Kidney epithelial cell (primary cell): ENCODE results near the gene STPG1. TPM values are rescaled to one million over a fixed set of nuclear protein-coding genes. Genes with fewer than 3 reads are reported as not detected.
A peak's percentile ranks its signal among the peaks of the same experiment; 100 is the strongest.
"Not testable (repeated sequence)": the region's sequence is repeated elsewhere in the genome, so short reads cannot be mapped to it uniquely, and the experiment has no call there.

ENCODE experiments used
- DNase-seq: peaks from one replicate; pipeline ENCODE4 v3.0.0-alpha.2; 2010; ENCODE audit warnings: low read depth
- H3K27me3 ChIP-seq: 2 replicates; pipeline ENCODE4 v1.6.0; 2011; ENCODE audit warnings: low read length; ENCODE audit not compliant: control insufficient read depth, insufficient read depth
- H3K36me3 ChIP-seq: 2 replicates; pipeline ENCODE4 v1.5.1; 2011; ENCODE audit warnings: low read length; ENCODE audit not compliant: control insufficient read depth, insufficient read depth
- H3K4me3 ChIP-seq: 2 replicates; pipeline ENCODE4 v1.5.1; 2011; ENCODE audit warnings: low read depth, mild to moderate bottlenecking, control low read depth, low read length
- total RNA-seq: library from RNA; depleted of rRNA; stranded (reverse); fragments of >200 nt; gene quantifications from 2 replicates; pipeline ENCODE4 v1.2.3, GENCODE V29; 2015
- TF ChIP-seq, protein P1 (sequence below): IDR thresholded peaks from 2 replicates; pipeline ENCODE4 v1.5.1; 2011; ENCODE audit warnings: mild to moderate bottlenecking, moderate library complexity, low read length, control low read depth, inconsistent platforms; ENCODE audit not compliant: insufficient read depth, poor library complexity, severe bottlenecking

STPG1 gene, protein sequence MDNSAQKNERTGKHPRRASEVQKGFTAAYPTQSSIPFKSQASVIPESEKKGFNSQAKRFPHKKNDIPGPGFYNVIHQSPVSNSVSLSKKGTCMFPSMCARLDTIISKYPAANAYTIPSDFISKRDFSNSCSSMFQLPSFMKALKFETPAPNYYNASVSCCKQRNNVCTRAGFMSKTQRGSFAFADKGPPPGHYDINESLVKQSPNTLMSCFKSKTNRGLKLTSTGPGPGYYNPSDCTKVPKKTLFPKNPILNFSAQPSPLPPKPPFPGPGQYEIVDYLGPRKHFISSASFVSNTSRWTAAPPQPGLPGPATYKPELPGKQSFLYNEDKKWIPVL
- total RNA-seq, result 7.5 and 12.8 TPM in 2 replicates

DNA sequence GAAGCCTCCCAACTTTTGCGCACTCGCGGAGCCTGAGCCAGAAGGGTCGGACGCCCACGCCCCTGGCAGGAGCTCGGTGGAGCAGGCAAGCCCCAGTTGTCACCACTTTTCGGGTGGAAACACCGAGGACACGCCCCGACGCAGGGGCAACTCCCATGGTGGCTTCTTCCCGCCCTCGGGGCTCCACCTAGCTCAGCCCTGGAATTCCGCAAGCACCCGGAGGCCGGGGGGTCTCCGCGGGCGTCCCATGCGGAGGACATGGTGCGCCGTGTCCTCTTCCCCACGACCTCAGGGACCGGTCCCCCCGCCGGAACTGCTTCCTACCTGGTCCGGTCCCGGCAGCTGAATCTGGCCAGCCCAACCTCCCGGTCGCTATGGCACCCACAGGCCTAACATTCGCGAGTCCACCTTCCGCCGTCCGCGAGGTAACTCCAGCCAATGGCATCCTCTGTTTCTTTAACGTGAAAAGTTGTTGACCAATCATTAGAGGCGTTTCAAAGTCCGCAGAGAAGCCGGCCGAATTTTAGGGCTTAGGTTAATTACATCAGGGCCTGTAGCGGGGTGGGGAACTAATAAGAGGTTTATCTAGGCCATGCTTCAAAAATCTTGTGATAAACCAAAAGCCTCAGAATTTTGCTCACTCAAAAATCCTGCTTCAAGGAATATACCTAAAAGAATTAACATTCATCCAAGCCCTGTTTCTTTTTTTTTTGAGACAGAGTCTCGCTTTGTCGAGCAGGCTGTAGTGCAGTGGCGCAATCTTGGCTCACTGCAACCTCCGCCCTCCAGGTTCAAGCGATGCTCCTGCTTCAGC, at the start of gene STPG1:
STPG1 (minus strand) TSS at position 433 of the 814 bp plus-strand sequence. CDS start 12,394 bp downstream, outside the sequence.
- H3K4me3 ChIP-seq, result peak within 1 kb of the TSS; percentile 51
- TF ChIP-seq, protein P1, sequence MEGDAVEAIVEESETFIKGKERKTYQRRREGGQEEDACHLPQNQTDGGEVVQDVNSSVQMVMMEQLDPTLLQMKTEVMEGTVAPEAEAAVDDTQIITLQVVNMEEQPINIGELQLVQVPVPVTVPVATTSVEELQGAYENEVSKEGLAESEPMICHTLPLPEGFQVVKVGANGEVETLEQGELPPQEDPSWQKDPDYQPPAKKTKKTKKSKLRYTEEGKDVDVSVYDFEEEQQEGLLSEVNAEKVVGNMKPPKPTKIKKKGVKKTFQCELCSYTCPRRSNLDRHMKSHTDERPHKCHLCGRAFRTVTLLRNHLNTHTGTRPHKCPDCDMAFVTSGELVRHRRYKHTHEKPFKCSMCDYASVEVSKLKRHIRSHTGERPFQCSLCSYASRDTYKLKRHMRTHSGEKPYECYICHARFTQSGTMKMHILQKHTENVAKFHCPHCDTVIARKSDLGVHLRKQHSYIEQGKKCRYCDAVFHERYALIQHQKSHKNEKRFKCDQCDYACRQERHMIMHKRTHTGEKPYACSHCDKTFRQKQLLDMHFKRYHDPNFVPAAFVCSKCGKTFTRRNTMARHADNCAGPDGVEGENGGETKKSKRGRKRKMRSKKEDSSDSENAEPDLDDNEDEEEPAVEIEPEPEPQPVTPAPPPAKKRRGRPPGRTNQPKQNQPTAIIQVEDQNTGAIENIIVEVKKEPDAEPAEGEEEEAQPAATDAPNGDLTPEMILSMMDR, result no peak
- no peaks in the 10 kb centered on the region for H3K36me3 ChIP-seq
- no peaks in the 10 kb centered on the region for H3K27me3 ChIP-seq
- no peak for DNase-seq

DNA sequence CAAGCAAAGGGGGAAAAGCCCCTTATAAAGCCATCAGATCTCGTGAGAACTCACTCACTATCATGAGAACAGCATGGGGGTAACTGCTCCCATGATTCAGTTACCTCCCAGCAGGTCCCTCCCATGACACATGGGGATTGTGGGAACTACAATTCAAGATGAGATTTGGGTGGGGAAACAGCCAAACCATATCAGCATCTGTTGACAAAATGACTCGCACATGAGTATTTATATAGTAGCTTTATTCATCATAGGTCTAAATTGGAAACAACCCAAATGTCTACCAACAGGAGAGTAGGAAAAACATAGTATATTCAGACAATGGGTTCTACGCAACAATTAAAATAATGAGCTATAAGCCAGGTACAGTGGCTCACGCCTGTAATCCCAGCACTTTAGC, 48.5 kb upstream of the STPG1 start:
- not testable (repeated sequence) for H3K36me3 ChIP-seq, H3K4me3 ChIP-seq, H3K27me3 ChIP-seq, DNase-seq

DNA sequence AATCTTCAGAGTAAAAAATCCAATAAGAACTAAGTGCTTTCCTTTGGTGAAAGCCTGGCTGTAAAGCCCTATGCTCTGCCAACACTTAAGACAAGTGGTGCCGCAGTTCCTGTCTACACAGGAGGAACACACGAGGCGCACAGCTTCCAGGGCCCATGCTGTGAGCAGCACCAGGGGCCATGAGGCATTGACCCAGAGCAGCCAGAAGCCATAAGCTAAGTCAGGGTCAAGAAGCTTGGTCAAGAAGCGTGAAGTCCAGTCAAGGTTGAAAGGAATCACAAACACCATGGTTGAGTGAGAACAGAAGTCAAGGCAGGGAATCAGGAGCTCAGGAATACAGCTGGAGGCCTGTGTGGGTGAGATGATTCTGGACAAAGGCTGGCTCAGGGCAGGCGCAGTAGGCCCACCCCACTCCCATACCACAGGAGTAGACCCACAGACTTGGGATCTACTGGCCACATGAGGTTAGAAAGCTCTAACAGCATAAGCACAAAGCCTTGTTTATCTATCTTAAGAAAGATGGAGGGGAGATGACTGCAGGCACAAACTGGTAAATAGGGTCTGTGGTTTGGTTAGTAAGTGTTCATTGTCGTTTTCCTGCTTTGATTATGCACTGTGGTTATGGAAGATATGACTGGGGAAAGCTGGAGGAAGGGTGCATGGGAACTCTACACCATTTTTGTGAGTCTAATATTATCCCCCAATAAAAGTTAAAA, 46.1 kb upstream of the STPG1 start:
- H3K36me3 ChIP-seq, result peaks cover under 1% of the 10 kb centered on the region
- no peaks in the 10 kb centered on the region for H3K27me3 ChIP-seq
- TF ChIP-seq, protein P1, result no peak
- DNase-seq, result peak; percentile 19
- no peak overlapping the region for H3K4me3 ChIP-seq

DNA sequence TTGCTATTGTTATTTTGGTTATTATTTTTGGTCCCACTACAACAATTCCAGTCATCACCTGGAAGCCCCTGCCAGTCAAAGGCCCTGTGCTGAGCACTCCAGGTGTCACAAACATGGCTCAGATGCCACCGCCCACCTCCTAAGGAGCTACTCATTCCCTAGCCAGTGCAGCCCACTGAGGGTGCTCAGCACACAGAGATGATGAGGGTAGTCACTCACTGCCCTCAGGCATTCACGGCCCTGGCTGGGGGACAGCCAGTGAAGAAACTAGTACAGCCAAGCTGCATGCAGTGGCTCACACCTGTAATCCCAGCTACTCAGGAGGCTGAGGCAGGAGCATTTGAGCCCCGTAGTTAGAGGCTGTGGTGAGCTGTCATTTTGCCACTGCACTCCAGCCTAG, 44.3 kb upstream of the STPG1 start:
- TF ChIP-seq, protein P1, result no peak
- H3K27me3 ChIP-seq, result no peaks in the 10 kb centered on the region
- H3K36me3 ChIP-seq, result no peaks in the 10 kb centered on the region

DNA sequence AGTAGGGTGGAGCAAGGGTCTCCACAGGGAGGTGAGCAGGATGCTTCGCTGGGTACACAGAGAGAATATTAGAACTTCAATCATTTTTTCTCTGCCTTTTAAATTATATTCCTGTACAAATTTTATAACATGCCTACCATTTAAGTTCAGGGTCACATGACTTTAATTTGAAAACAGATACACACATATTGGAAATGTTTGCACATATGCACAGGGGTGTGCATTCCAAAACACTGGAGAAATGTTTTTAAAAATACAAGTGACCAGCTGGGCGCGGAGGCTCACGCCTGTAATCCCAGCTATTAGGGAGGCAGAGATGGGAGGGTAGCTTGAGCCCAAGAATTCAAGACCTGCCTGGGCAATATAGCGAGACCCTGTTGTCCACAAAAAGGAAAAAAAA, 41.7 kb upstream of the STPG1 start:
- Histone ChIP-seq H3K36me3 (peaks cover 1% of the 10 kb centered on the region), H3K27me3 (no peaks in the 10 kb centered on the region), H3K4me3 (no peak overlapping the region)
- TF ChIP-seq, protein P1, result no peak
- DNase-seq, result no peak

More for the DNA sequence above, 44.3 kb upstream of the STPG1 start:
- DNase-seq, result no peak
- H3K4me3 ChIP-seq, result no peak overlapping the region

DNA sequence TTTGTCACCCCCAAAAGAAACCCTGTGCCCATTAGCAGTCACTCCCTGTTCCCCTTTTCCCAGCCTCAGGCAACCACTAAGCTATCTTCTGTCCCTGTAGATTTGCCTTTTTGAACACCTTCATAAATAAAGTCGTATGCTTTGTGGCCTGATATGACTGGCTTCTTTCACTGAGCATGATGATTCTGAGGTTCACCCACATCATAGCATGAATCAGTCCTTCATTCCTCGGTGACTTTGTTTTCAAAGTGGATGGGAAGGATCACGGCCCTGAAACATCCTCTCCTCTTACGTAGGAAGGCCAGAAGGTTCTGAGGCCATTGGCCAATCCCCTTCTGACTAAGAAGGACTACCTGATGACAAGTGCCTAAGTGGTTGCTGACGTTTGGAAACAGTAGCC, 41.1 kb upstream of the STPG1 start:
- peaks cover 1% of the 10 kb centered on the region for H3K36me3 ChIP-seq
- DNase-seq, result no peak
- no peak overlapping the region for H3K4me3 ChIP-seq
- H3K27me3 ChIP-seq, result no peaks in the 10 kb centered on the region
- TF ChIP-seq, protein P1, result no peak
